Epithelial cell of proximal tubule (primary cell): Measurements from ENCODE around the gene GSC2. TPM values are rescaled to one million over a fixed set of nuclear protein-coding genes. Genes with fewer than 3 reads are reported as not detected.

ENCODE experiments used
- DNase-seq: peaks from one replicate; pipeline ENCODE4 v3.0.0-alpha.2; 2011; ENCODE audit warnings: low read depth
- H3K4me3 ChIP-seq: 2 replicates; pipeline ENCODE4 v1.5.1; 2011; ENCODE audit warnings: low read depth, mild to moderate bottlenecking, low read length
- total RNA-seq: library from RNA; depleted of rRNA; stranded (reverse); fragments of >200 nt; gene quantifications from 2 replicates; pipeline ENCODE4 v1.2.3, GENCODE V29; 2015
- TF ChIP-seq, protein P1 (sequence below): conservative IDR thresholded peaks from 2 replicates; pipeline ENCODE4 v1.5.1; 2012; ENCODE audit warnings: low read depth, mild to moderate bottlenecking, low read length

The GSC2 gene
- total RNA-seq, 1 donor from 2014 or later: not detected

DNA sequence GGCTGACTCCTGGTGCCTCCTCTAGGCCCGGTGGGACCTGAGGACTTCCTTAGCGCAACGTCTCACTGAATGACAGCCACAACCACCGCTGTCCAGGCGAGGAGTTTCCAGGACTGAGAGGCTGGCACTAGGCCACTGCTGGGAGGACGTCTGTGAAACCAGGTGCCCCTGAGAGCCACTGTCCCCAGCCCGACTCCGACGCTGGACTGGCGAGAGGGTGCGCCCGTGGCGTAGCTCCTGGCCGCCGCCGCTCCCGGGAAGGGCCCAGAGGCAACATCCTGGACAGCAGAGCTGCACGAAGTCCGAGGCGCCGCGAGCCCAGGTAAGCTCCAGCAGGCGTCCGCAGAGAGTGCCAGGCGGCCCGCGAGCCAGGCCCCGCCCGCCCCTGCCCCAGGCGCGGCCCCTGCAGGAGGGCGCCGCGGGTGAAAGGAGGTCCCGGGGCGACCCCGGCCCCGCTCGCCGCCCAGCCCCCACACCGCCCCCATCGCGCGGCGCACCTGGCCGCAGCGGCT lies 28.4 kb downstream of the GSC2 start:
- peak overlapping the region; percentile 88 for H3K4me3 ChIP-seq
- DNase-seq: no peak
- TF ChIP-seq, protein P1, sequence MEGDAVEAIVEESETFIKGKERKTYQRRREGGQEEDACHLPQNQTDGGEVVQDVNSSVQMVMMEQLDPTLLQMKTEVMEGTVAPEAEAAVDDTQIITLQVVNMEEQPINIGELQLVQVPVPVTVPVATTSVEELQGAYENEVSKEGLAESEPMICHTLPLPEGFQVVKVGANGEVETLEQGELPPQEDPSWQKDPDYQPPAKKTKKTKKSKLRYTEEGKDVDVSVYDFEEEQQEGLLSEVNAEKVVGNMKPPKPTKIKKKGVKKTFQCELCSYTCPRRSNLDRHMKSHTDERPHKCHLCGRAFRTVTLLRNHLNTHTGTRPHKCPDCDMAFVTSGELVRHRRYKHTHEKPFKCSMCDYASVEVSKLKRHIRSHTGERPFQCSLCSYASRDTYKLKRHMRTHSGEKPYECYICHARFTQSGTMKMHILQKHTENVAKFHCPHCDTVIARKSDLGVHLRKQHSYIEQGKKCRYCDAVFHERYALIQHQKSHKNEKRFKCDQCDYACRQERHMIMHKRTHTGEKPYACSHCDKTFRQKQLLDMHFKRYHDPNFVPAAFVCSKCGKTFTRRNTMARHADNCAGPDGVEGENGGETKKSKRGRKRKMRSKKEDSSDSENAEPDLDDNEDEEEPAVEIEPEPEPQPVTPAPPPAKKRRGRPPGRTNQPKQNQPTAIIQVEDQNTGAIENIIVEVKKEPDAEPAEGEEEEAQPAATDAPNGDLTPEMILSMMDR: no peak

DNA sequence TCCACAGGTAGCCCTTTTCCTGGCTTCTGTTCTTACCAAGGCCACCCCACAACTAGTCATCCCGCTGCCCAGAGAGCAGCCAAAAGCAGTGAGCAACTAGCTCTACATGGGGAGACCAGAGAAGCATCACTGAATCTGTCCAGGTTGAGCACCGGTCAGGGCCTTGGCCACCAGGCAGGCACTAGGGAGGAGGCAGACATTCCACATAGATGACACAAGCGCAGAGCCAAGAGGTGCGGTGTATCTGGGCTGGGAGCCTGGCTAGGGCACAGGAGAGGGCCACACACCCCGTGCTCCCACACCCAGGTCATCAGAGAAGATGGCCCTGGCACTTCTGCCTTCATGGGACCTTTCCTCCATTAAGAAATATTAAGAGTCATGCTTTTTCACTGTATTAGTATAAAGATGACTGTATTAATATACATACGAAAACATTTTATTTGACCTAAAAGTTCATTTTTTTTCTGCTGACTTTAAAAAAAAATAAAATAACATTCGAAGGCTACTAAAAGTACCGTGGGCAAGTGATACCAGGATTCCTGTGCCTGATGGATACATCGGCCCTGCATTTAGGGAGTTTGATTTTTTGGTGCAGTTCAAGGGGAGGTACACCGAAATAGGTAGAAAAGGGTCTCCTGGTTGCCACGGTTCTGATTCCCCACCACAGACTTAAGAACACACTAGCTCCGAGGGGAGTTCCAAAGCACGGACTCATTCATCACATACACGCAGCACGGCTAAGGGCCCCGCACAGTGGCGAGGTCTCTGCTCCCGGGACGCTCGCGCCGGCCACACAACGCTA lies 29.1 kb downstream of the GSC2 start:
- peak overlapping the region; percentile 88 for H3K4me3 ChIP-seq
- DNase-seq: no peak
- TF ChIP-seq, protein P1: no peak

DNA sequence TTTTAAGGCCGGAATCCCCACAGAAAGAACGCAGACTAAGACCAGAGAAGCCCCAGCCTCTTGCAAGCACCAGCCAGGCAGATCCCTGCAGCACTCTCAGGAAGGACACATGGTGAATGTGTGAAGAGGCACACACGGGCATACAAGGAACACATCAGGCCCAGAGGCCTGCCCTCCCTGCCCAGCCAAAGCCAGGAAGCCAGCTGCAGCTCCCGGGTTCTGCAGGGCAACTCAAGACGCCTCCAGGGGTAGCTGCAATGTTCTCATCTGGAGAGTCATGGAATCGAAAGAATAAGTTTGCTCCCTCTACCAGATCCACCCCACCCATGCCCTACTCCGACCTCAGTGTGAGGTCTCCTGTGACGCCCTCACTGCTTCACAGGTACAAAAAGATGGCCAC lies 30.1 kb downstream of the GSC2 start:
- DNase-seq: no peak
- TF ChIP-seq, protein P1: no peak
- H3K4me3 ChIP-seq: no peak overlapping the region

DNA sequence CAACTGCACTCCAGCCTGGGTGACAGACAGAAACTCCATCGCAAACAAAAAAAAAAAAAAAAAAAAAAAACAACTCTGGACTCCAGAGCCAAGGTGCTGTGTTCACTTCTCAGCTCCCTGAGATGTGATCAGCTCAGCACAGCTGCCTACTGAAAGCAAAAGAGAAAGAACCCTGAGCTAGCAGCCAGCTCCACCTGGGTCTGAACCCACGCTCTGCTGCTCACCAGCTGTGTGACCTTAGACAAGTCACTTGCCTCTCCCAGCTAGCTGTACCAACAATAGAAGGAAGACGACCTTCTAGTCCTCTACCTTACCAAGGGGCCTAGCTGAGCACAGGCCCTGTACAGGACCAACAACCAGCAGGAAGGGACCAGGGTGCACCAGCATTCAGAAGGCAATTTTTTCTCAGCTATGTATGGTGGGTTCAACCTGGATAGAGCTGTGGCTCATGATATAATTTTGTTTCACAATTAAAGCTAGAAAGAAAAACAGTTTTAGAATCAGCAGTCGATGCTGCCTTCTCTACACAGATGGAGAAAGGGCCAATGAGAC lies 31.7 kb downstream of the GSC2 start:
- no peak overlapping the region for H3K4me3 ChIP-seq
- no peak for DNase-seq
- TF ChIP-seq, protein P1: no peak

DNA sequence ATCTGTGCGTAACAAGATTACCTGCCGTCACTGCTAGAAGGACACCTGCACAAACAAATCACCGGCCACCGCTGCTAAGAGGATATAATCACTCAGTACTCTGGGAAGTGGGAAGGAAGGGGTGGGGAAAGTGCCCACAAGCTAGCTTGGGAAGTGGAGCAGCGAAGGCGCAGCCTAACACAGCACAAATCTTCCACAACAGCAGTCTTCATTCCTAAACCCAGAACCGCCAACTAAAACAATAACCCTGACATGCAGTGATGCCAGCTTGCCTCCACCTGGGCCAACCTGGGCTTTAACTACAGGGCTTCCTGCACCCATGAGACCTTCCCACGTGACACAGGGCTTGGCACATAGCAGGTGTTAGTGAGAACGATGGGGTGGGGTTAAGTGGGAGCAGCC lies 33.0 kb downstream of the GSC2 start:
- no peak for DNase-seq
- no peak overlapping the region for H3K4me3 ChIP-seq
- TF ChIP-seq, protein P1: no peak

DNA sequence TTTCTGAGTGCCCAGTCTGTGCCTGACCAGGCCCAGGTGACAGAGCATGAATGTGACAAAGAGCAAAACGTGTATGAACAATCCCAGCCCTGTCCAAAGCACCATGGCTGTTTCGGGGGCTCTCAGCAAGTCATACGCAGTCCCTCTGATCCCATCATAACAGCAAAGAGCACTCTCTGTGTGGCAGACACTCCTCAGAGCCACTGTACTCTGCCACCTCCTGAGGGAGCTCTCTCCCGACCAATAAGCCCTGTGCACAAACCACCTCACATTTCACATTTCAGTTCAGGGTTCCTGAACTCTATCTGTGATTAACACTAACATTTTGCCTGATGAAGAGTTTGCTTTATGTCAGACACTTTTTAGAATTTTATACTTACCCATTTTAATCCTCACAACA lies 34.5 kb downstream of the GSC2 start:
- DNase-seq: no peak

More for the DNA sequence above, 34.5 kb downstream of the GSC2 start:
- TF ChIP-seq, protein P1: no peak
- H3K4me3 ChIP-seq: no peak overlapping the region
